Vagina (tissue), 2 donors: ENCODE results near the gene HIKESHI.

Experiments used
- POLR2A ChIP-seq, 2 donors: fragments of 450-650 bp; IDR thresholded peaks; one replicate each; pipeline ENCODE4 v1.6.1; 2017; ENCODE audit warnings: antibody characterized with exemption in 2 of 2, mild to moderate bottlenecking in 2 of 2, moderate library complexity in 2 of 2
- POLR2AphosphoS5 ChIP-seq, 2 donors: sonication (generic); formaldehyde crosslinking; IDR thresholded peaks; one replicate each; pipeline ENCODE4 v1.9.0; 2017; ENCODE audit warnings: antibody characterized with exemption in 2 of 2, mild to moderate bottlenecking in 2 of 2, low read depth in 1 of 2; ENCODE audit not compliant: insufficient read depth in 1 of 2

DNA sequence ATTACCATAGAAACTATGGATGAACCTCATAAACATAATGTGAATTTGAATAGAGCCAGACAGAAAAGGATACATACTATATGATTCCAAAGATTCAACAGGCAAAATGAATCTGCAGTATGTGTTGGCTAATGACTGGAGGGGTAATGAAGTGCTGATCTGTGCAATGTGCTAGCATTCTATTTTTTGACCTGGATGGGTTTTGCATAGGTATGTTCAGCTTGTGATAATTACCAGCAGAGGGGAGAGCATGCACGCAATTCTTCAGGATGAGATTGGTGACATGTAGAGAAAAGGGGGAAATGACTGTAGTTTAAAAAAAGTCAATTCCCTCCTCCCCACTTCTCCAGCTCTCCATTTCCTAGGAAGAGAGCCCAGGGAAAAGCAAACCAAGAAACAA is 72.0 kb downstream of the HIKESHI start:
- TF ChIP-seq POLR2AphosphoS5 (IDR thresholded peaks at IDR 0.05; ENCODE audit: insufficient read depth in 1 of 2, low read depth in 1 of 2) (no peak), POLR2A (IDR thresholded peaks at IDR 0.05) (no peak)
